Stomach (tissue), 4 donors: Measurements from ENCODE around the gene XPO4.

Experiments
- EP300 ChIP-seq: sonication (generic); formaldehyde crosslinking; IDR thresholded peaks from one replicate; pipeline ENCODE4 v1.6.1; 2017; ENCODE audit warnings: antibody characterized with exemption
- POLR2A ChIP-seq, 4 donors: fragments of 450-650 bp; IDR thresholded peaks; one replicate each; pipeline ENCODE4 v1.6.1; 2016; ENCODE audit warnings: antibody characterized with exemption in 4 of 4, control low read depth in 2 of 4, mild to moderate bottlenecking in 1 of 4, moderate library complexity in 1 of 4
- POLR2AphosphoS5 ChIP-seq, 3 donors: sonication (generic); formaldehyde crosslinking; IDR thresholded peaks; one replicate each; pipeline ENCODE4 v1.6.1; 2016; ENCODE audit warnings: antibody characterized with exemption in 3 of 3
- TF ChIP-seq, protein P1 (sequence below), 7 experiments: fragments of 450-650 bp in 4 of 7; fragments of 200-600 bp in 3 of 7; sonication (generic) in 3 of 7; IDR thresholded peaks; one replicate each; pipeline ENCODE4 v1.5.1; 2016 to 2019; ENCODE audit warnings: antibody characterized with exemption in 7 of 7, control low read depth in 2 of 7, mild to moderate bottlenecking in 1 of 7

DNA sequence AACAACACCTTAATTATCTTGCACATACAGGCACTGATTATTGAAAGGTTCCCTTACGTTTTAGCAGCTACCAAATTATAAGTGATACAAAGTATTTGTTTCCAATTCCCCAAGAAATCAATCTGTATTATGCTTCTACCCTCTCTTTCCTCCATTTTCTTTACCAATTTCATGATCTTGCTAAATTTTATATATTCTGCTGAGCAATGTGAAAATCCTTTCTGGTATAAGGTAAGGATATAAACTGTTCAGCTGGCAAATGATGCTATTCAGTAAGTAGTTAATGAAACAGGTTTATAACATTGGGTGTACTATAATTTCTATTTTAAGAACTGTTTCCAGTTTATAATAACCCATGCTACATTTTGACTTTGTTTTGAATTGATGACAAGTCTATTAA lies 127.8 kb downstream of the XPO4 start:
- TF ChIP-seq POLR2AphosphoS5 (IDR thresholded peaks at IDR 0.05) = no peak
- TF ChIP-seq EP300 = no peak
- TF ChIP-seq POLR2A (IDR thresholded peaks at IDR 0.05) = no peak
- TF ChIP-seq, protein P1, sequence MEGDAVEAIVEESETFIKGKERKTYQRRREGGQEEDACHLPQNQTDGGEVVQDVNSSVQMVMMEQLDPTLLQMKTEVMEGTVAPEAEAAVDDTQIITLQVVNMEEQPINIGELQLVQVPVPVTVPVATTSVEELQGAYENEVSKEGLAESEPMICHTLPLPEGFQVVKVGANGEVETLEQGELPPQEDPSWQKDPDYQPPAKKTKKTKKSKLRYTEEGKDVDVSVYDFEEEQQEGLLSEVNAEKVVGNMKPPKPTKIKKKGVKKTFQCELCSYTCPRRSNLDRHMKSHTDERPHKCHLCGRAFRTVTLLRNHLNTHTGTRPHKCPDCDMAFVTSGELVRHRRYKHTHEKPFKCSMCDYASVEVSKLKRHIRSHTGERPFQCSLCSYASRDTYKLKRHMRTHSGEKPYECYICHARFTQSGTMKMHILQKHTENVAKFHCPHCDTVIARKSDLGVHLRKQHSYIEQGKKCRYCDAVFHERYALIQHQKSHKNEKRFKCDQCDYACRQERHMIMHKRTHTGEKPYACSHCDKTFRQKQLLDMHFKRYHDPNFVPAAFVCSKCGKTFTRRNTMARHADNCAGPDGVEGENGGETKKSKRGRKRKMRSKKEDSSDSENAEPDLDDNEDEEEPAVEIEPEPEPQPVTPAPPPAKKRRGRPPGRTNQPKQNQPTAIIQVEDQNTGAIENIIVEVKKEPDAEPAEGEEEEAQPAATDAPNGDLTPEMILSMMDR (IDR thresholded peaks at IDR 0.05) = no peak
